Measurements from ENCODE around the gene KCNJ4.

DNA sequence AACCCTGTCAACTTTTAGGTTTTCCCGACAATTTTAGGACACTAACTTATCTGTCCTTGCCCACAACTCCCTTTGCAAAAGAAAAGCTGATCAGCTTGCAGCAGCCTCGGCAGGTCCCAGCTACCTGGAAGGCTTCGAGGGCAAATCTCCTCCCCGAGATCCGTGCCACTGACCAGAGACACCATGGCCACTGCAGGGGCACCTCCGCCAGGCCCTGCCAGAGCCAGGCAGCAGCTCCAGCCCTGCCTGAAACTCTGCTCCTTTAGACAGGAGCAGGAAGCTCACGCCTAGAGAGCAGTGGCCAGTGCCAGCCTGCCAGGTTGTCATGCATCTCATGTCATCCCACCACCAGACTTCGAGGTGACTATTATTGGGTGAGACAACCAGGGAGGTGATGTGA is 21.1 kb downstream of the KCNJ4 start:
- TF ChIP-seq, protein P1, sequence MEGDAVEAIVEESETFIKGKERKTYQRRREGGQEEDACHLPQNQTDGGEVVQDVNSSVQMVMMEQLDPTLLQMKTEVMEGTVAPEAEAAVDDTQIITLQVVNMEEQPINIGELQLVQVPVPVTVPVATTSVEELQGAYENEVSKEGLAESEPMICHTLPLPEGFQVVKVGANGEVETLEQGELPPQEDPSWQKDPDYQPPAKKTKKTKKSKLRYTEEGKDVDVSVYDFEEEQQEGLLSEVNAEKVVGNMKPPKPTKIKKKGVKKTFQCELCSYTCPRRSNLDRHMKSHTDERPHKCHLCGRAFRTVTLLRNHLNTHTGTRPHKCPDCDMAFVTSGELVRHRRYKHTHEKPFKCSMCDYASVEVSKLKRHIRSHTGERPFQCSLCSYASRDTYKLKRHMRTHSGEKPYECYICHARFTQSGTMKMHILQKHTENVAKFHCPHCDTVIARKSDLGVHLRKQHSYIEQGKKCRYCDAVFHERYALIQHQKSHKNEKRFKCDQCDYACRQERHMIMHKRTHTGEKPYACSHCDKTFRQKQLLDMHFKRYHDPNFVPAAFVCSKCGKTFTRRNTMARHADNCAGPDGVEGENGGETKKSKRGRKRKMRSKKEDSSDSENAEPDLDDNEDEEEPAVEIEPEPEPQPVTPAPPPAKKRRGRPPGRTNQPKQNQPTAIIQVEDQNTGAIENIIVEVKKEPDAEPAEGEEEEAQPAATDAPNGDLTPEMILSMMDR (IDR thresholded peaks at IDR 0.05) = no peak
- no peak for TF ChIP-seq POLR2A (IDR thresholded peaks at IDR 0.05)

Measured in tibial nerve (tissue), 3 donors.